ENCODE measurements around the gene GRPEL2.

GRPEL2 gene

GRCh38 chr5:149402291-149402690, 57.0 kb downstream of the GRPEL2 start:
- no peak for DNase-seq
